Measurements from ENCODE around the gene CLIP4.
A peak's percentile ranks its signal among the peaks of the same experiment; 100 is the strongest.

The CLIP4 gene

DNA sequence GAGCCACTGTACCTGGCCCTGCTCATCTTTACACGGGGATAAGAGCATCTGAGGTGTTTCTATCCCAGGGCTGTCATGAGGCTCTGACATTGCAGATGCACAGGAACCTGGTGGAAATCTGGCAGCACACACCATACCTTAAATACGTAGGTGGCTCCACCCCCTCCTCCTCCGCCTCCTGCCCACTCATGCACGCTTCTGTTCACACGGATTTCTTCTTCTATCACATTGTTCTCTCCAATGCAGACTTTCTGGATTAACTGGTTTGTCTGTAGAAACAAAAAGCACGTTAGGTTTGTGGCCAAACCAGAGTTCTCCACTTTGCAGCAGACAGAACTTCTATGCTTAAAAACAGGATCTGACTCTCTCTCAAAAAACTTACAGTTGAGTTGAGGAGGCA is 118.2 kb downstream of the CLIP4 start:
- DNase-seq: peak in 2 of 10 donors; percentile 8 to 29
- intact Hi-C loops (cut with DNase I): no loop called here

DNA sequence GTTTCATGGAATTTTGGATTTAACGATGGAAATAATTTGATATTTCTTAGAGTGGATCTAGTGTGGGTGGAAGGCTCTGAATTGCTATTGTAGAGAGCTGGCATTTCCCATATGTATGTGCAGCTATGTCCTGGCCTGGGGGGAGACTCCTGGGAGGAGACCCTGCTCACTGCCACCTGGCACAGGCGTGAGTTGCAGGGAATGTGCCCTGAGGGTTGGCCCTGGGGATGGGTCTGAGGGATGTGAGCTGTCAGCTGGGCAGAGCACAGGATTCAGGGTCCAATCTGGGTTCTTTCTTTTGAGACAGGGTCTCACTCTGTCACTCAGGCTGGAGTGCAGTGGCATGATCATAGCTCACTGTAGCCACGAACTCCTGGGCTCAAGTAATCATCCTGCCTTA is 120.2 kb downstream of the CLIP4 start:
- intact Hi-C loops (cut with DNase I): no loop called here
- no peak for DNase-seq

DNA sequence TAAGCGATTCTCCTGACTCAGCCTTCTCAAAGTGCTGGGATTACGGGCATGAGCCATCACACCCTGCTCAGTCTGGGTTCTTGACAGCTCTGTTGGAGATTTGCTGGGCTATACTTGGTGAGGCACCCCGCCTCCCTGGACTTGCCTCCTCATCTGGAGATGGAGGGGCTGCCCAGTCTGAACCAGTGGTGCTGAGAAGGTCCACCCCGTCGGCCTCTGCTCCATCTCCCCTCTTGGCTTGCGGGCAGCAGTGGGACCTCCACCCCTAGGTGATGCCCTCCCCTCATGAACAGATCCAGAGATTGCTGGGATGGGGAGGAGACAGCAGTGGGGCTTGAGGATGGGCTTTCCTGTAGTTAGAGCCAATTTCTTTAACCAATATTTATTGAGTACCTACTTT is 120.9 kb downstream of the CLIP4 start:
- DNase-seq: no peak
- intact Hi-C loops (cut with DNase I): no loop called here

DNA sequence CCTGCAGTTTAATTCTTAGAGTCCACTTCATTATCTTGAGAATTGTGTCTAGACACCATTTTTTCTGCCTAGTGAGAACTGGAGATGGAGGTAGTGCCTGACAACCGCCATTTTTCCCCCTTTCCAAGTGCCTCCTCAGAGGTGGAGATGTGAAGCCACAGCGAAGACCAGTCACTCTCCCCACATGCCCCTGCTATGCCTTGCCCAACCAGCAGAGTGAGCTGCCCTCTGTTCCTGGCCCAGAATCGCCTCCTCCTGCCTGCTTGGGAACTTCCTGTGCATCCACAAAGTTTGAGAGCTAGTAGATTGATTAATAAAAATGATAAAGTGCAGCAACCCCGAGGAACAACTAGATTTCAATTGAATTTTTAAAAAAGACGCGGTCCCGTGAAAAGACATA is 123.3 kb downstream of the CLIP4 start:
- intact Hi-C loops (cut with DNase I): no loop called here
- DNase-seq: peak in 3 of 10 donors; percentile 64 to 74 (median 71)

Measured in posterior cingulate gyrus (tissue), 11 donors.